ENCODE data around the gene MPDU1. TPM values are rescaled to one million over a fixed set of nuclear protein-coding genes. Genes with fewer than 3 reads are reported as not detected.

Gene MPDU1
- total and polyA plus RNA-seq, 10 of the 15 experiments (the other 5 are each of a cell fraction or from before 2014, with no cell fraction given) = 3.6 to 138 (median 78.9) TPM

GRCh38 chr17:7561589-7562207 lies 22.0 kb upstream of the MPDU1 start, which contains the start of gene SENP3:
Gene SENP3 (plus strand): TSS chr17:7561919. CDS start chr17:7563077, 1,158 bp downstream.
- H3K4me3 ChIP-seq = peak within 1 kb of the TSS; percentile 92
- in situ Hi-C loops (cut with MboI) = loop anchor here (25.0 kb wide), 1 partner anchor 524 kb away; the partner anchor contains the start of genes SLC16A11 and SLC16A13
- peak within 1 kb of the TSS; percentile 83 for H3K9ac ChIP-seq (ENCODE audit: control insufficient read depth, insufficient read depth, low read length)
- ChIA-PET SMC1A (ENCODE audit: uncharacterized antibody, unreplicated experiment) (interaction anchor here (1.0 to 4.9 kb wide), 12 partner anchors 9 to 206 kb away, joined by 3 to 67 read pairs (median 6); partner anchors contain the start of genes TMEM102, TNFSF12, TP53 and WRAP53), CTCF (interaction anchor here (1.3 to 6.2 kb wide), 24 partner anchors 9 to 232 kb away, joined by 4 to 192 read pairs (median 16); partner anchors contain the start of genes ACAP1, CD68, CHRNB1 and FGF11), POLR2A (interaction anchor here (0.8 to 4.2 kb wide), 14 partner anchors 10 to 232 kb away, joined by 3 to 36 read pairs (median 4); partner anchors contain the start of genes CD68, NEURL4, TMEM102 and TP53), RAD21 (ENCODE audit: unreplicated experiment) (interaction anchor here (1.3 to 4.9 kb wide), 16 partner anchors 10 to 232 kb away, joined by 3 to 84 read pairs (median 8); partner anchors contain the start of genes ACAP1, CD68, CHRNB1 and MPDU1)
- ATAC-seq (peak; percentile 82), FAIRE-seq (peak; percentile 66), DNase-seq (ENCODE audit: low read depth, low spot score) (no peak)
- peaks cover 34% of the 10 kb centered on the region for H3K79me2 ChIP-seq (ENCODE audit: control insufficient read depth, insufficient read depth, low read length)
- peak within 1 kb of the TSS; percentile 64 for H3K27ac ChIP-seq (ENCODE audit: control insufficient read depth, insufficient read depth)
- WGBS (ENCODE audit: insufficient coverage, insufficient replicate concordance, low lambda C conversion rate, missing lambda C conversion rate) = 2% methylated on average over 35 of the region's 82 CpGs
- peaks cover 8 to 13% of the 10 kb centered on the region in 2 experiments; a peak in 3 of 4 replicates for H3K36me3 ChIP-seq (ENCODE audit: control insufficient read depth in 2 of 2, insufficient read depth in 2 of 2, low read length in 1 of 2)
- no peaks in the 10 kb centered on the region for H3K9me3 ChIP-seq (replicated peaks; ENCODE audit: control insufficient read depth, insufficient read depth, low read length)
- no peaks in the 10 kb centered on the region for H3K27me3 ChIP-seq (replicated peaks in 1 of 2; ENCODE audit: control insufficient read depth in 2 of 2, insufficient read depth in 2 of 2, low read length in 1 of 2)
- no TSS peak for BruUV-seq (replicated peaks)
- H4K20me1 ChIP-seq (ENCODE audit: control insufficient read depth, insufficient read depth) = no peaks in the 10 kb centered on the region
- intact Hi-C loops (cut with micrococcal nuclease; ENCODE audit: unreplicated experiment) = loop anchor here (1.0 to 5.0 kb wide), 6 partner anchors 11 to 205 kb away; partner anchors contain the start of genes FGF11 and TMEM102
- H3K4me2 ChIP-seq (ENCODE audit: control insufficient read depth, insufficient read depth) = peak within 1 kb of the TSS; percentile 92
- H3K4me1 ChIP-seq (ENCODE audit: control insufficient read depth, insufficient read depth, low read length) = peaks cover 37% of the 10 kb centered on the region
- H2AFZ ChIP-seq (ENCODE audit: control insufficient read depth, low read depth, low read length) = peak within 1 kb of the TSS; percentile 52
- TF ChIP-seq IRF4 (IDR thresholded peaks at IDR 0.05; ENCODE audit: low read depth, low read length) (no peak), MYB (IDR thresholded peaks at IDR 0.05; ENCODE audit: borderline replicate concordance, low read depth, low read length) (no peak), USF2 (IDR thresholded peaks at IDR 0.05; ENCODE audit: borderline replicate concordance, low read depth, low read length) (no peak), RAD51 (IDR thresholded peaks at IDR 0.05) (no peak), SREBF2 (IDR thresholded peaks at IDR 0.05; ENCODE audit: low read length) (no peak), NR2C1 (IDR thresholded peaks at IDR 0.05) (no peak), USF1 (IDR thresholded peaks at IDR 0.05; ENCODE audit: borderline replicate concordance, extremely low read length, insufficient read depth, low read depth, low read length) (no peak), FOS (IDR thresholded peaks at IDR 0.05; ENCODE audit: borderline replicate concordance, extremely low read depth, insufficient read length) (no peak), ZZZ3 (IDR thresholded peaks at IDR 0.05; ENCODE audit: control insufficient read depth, insufficient read length, low read depth) (no peak), KLF5 (IDR thresholded peaks at IDR 0.05; ENCODE audit: partially characterized antibody) (no peak), IKZF2 (IDR thresholded peaks at IDR 0.05) (no peak)
- TF ChIP-seq, protein P1, sequence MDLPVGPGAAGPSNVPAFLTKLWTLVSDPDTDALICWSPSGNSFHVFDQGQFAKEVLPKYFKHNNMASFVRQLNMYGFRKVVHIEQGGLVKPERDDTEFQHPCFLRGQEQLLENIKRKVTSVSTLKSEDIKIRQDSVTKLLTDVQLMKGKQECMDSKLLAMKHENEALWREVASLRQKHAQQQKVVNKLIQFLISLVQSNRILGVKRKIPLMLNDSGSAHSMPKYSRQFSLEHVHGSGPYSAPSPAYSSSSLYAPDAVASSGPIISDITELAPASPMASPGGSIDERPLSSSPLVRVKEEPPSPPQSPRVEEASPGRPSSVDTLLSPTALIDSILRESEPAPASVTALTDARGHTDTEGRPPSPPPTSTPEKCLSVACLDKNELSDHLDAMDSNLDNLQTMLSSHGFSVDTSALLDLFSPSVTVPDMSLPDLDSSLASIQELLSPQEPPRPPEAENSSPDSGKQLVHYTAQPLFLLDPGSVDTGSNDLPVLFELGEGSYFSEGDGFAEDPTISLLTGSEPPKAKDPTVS (IDR thresholded peaks at IDR 0.05; ENCODE audit: low read depth, low read length) = no peak
- TF ChIP-seq, protein P2, sequence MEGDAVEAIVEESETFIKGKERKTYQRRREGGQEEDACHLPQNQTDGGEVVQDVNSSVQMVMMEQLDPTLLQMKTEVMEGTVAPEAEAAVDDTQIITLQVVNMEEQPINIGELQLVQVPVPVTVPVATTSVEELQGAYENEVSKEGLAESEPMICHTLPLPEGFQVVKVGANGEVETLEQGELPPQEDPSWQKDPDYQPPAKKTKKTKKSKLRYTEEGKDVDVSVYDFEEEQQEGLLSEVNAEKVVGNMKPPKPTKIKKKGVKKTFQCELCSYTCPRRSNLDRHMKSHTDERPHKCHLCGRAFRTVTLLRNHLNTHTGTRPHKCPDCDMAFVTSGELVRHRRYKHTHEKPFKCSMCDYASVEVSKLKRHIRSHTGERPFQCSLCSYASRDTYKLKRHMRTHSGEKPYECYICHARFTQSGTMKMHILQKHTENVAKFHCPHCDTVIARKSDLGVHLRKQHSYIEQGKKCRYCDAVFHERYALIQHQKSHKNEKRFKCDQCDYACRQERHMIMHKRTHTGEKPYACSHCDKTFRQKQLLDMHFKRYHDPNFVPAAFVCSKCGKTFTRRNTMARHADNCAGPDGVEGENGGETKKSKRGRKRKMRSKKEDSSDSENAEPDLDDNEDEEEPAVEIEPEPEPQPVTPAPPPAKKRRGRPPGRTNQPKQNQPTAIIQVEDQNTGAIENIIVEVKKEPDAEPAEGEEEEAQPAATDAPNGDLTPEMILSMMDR (IDR thresholded peaks at IDR 0.05 in 2 of 3, conservative IDR thresholded peaks at IDR 0.05 in 1 of 3; ENCODE audit: control insufficient read depth in 2 of 3, extremely low read depth in 1 of 3, insufficient read depth in 1 of 3, low read depth in 3 of 3, low read length in 3 of 3) = peak in 1 of 3 experiments; percentile 4; a peak in 1 of 6 replicates

Data from GM12878 (cell line).